NCI-H510A (cell line): ENCODE data around the gene KRTAP5-4.
"Not testable (repeated sequence)": the region's sequence is repeated elsewhere in the genome, so short reads cannot be mapped to it uniquely, and the experiment has no call there.

Experiments
- DNase-seq: peaks from one replicate; lab custom pipeline; 2025; lab: John Stamatoyannopoulos, UW

The KRTAP5-4 gene

GRCh38 chr11:1637628-1638027 is 15.7 kb upstream of the KRTAP5-4 start:
- DNase-seq, result no peak

GRCh38 chr11:1636291-1636950 is 14.5 kb upstream of the KRTAP5-4 start:
- no peak for DNase-seq

GRCh38 chr11:1633864-1634263 is 11.9 kb upstream of the KRTAP5-4 start:
- no peak for DNase-seq

DNA sequence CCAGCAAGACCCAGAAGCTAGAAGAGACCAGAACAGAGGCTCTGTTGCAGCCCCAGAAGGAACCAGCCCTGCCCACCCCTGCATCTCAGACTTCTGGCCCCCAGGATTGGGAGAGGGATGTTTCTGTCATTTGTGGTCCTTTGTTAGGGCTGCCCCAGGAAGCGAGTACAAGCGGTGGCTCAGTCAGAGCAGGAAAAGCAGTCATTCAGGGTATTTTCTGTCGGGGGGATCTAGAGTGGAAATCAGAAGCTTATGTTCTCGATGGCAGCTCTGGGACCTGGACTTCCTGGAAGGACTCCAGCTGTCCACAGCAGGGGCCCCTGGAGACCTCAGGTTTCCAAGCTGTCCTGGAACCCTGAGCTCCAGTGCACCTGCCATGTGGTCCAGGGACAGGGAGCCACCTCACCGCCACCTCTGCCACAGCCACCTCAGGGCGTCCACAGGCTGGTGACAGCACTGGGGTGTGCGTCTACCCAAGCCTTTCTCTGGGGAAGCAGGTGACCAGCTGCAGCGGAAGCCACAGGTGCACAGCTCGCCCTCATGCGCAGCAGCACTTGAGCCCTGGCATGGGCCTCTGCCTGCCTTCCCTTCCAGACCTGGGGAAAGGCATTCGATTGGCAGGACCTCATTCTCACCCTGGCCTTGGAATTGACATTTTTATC is 10.2 kb upstream of the KRTAP5-4 start:
- no peak for DNase-seq

GRCh38 chr11:1631066-1631568 is 9.2 kb upstream of the KRTAP5-4 start:
- DNase-seq, result no peak

- no peak for DNase-seq
Observed at GRCh38 chr11:1630271-1630670, 8.3 kb upstream of the KRTAP5-4 start.

- DNase-seq, result no peak
Observed at GRCh38 chr11:1629326-1630185, 7.6 kb upstream of the KRTAP5-4 start, which contains the start of gene KRTAP5-5. Gene KRTAP5-5, plus strand, starts transcription at chr11:1629775. Its CDS starts 66 bp downstream, at chr11:1629841.

DNA sequence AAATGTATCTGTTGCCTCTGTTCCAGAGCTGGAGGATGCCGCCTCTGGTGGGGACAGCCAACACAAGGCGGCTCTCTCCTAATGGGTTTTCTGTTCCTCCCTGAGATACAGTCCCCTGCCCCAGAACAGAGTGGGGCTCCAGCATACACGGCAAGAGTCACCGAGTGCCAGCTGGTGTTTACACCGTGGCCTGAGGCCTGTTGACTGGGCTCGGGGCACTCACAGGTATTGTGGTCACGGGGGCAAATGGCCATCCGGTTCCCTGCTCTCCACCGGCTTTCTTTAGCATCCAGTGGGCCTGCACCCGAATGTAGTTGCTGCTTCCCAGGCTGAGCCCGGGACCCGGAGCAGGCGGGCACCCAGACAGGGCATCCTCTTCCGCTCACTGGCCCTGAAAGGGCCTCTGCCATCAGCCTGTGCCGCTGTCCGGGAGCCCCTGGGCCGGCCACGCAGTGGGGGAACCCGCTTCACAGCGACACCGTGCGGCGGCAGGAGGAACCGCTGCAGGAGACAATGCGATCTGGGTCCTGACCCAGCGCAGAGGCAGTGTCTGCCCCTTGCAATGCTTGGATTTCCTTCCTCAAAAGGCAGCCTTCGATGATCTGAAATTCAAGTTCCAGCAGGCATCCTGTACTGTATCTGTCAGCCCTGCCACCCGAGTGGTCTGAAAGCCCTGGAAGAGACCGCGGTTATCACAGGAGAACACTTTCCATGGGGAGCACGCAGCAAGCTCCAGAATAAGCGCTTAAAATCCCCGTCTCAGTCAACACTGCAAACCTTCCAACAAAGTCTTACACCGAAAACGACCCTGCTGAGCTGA is 6.8 kb upstream of the KRTAP5-4 start:
- no peak for DNase-seq

DNA sequence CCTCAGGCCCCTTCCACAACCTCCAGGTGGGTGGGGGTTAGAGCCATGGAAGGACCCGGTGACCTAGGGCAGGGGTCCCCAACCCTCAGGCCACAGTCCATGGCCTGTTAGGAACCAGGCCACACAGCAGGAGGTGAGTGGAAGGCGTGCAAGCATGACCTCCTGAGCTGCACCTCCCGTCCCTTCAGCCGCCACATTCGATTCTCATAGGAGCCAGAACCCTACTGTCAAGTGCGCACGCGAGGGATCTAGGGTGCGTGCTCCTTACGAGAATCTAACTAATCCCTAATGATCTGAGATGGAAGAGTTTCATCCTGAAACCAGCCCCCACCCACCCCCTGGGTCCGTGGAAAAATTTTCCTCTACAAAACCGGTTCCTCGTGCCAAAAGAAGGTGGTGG is 3.6 kb upstream of the KRTAP5-4 start:
- no peak for DNase-seq

- DNase-seq, result no peak
Observed at GRCh38 chr11:1624621-1625020, 2.7 kb upstream of the KRTAP5-4 start.

GRCh38 chr11:1623716-1624115 is 1.8 kb upstream of the KRTAP5-4 start:
- DNase-seq, result no peak

DNA sequence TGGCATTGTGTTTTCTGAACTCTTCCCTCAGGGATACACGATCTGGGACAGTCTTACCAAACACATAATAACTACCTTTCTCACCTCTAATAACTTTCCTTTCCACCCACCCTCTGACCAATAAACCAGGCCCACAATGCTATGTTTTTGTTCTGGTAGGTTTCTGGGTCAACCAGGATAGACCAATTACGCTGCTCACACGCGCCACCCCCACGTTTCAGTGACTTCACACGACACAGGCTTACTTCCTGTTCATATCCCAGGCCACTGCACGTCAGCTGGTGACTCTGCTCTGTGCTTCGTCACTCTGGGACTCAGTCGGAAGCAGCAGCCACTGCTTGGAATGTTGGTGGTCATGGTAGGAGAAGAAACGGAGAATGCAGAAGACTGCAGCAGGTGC is 2.5 kb downstream of the KRTAP5-4 start:
- DNase-seq, result no peak

GRCh38 chr11:1618231-1618630 is 3.7 kb downstream of the KRTAP5-4 start:
- DNase-seq, result no peak

GRCh38 chr11:1608363-1608762 is 13.6 kb downstream of the KRTAP5-4 start, which contains the start of gene KRTAP5-3:
Gene KRTAP5-3, minus strand, starts transcription at chr11:1608463. Its CDS starts 78 bp downstream, at chr11:1608385.
- DNase-seq, result no peak

- DNase-seq, result not testable (repeated sequence)
Observed at GRCh38 chr11:1607901-1608300, 14.0 kb downstream of the KRTAP5-4 start.

GRCh38 chr11:1607156-1607845 is 14.6 kb downstream of the KRTAP5-4 start:
- DNase-seq, result not testable (repeated sequence)

- DNase-seq, result not testable (repeated sequence)
Observed at GRCh38 chr11:1605923-1606322, 16.0 kb downstream of the KRTAP5-4 start.

GRCh38 chr11:1604711-1605110 is 17.2 kb downstream of the KRTAP5-4 start:
- no peak for DNase-seq

DNA sequence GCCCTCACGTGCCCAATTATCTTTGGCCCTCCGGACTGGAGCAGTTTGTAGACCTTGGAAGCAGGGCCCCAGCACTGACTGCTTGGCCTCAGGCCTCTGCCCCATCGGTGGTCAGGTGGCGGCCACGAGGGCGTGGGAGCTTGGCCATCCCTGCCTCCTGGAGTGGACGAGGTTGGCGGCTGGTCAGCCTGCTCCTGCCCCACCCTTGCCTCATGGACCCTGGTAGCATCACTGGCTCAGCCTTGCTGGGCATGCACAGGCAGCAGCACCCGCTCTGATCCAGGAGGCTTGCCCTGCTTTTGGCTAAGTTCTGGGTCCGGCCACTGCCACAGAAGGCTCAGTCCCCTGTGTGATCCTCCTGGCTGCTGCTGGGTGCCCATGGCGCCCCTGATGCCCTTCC is 17.8 kb downstream of the KRTAP5-4 start:
- no peak for DNase-seq

DNA sequence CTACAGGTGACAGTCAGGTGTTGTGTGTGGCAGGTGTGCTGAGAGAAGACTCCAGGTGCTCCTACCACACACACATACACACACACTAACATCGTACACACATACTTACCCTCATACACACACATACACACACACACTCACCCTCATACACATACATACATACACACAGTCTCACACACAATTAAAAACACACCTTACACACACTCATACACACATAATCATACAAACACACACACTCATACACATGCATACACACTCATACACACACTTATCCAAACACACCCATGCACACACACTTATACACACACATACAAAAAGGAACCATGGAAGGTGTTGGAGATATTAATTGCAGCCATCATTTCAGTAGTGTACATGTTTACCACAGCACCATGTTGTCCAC is 18.3 kb downstream of the KRTAP5-4 start:
- no peak for DNase-seq

- DNase-seq, result not testable (repeated sequence)
Observed at GRCh38 chr11:1601663-1602062, 20.3 kb downstream of the KRTAP5-4 start.
